ENCODE results near the gene IPO11. TPM values are rescaled to one million over a fixed set of nuclear protein-coding genes. Genes with fewer than 3 reads are reported as not detected.

The IPO11 gene
- total RNA-seq, 2 experiments from 2014 or later: 59.7 to 61.2 TPM

GRCh38 chr5:62413711-62414110, 1.1 kb downstream of the IPO11 start:
- intact Hi-C loops (cut with micrococcal nuclease): no loop called here
- peak overlapping the region; percentile 91 for H3K4me3 Mint-ChIP-seq
- peak overlapping the region; percentile 90 for H3K27ac Mint-ChIP-seq
- no peak for TF ChIP-seq CTCF (IDR thresholded peaks at IDR 0.05)
- CTCF ChIA-PET: interaction anchor here (0.6 to 2.8 kb wide), 3 partner anchors 11 to 149 kb away, joined by 3 to 17 read pairs (median 9); partner anchors contain the start of gene DIMT1
- no peaks in the 10 kb centered on the region for H3K36me3 Mint-ChIP-seq (ENCODE audit: low read depth)
- DNase-seq (no peak), ATAC-seq (no peak)
- H3K9me3 Mint-ChIP-seq: no peaks in the 10 kb centered on the region
- peaks cover 25% of the 10 kb centered on the region for H3K4me1 Mint-ChIP-seq (ENCODE audit: low read depth)
- POLR2A ChIA-PET: interaction anchor here (0.6 to 4.2 kb wide), 3 partner anchors 10 to 101 kb away, joined by 3 to 44 read pairs (median 3); partner anchors contain the start of gene DIMT1
- no peaks in the 10 kb centered on the region for H3K27me3 Mint-ChIP-seq

GRCh38 chr5:62418462-62419076, 6.0 kb downstream of the IPO11 start:
- ATAC-seq: no peak
- no peak for DNase-seq
- no peak overlapping the region for H3K27ac Mint-ChIP-seq
- ChIA-PET POLR2A (interaction anchor here (1.6 kb wide), 1 partner anchor 13 kb away, joined by 5 read pairs; no protein-coding TSS in a partner anchor), CTCF (interaction anchor here (1.5 to 1.7 kb wide), 2 partner anchors 25 to 41 kb away, joined by 5 to 6 read pairs; no protein-coding TSS in a partner anchor)
- TF ChIP-seq CTCF (IDR thresholded peaks at IDR 0.05): no peak
- peaks cover 31% of the 10 kb centered on the region for H3K4me1 Mint-ChIP-seq (ENCODE audit: low read depth)
- H3K36me3 Mint-ChIP-seq (ENCODE audit: low read depth): no peaks in the 10 kb centered on the region
- intact Hi-C loops (cut with micrococcal nuclease): no loop called here
- H3K4me3 Mint-ChIP-seq: no peak overlapping the region
- H3K9me3 Mint-ChIP-seq: no peaks in the 10 kb centered on the region
- no peaks in the 10 kb centered on the region for H3K27me3 Mint-ChIP-seq

GRCh38 chr5:62419609-62420008, 7.0 kb downstream of the IPO11 start:
- no peak for TF ChIP-seq CTCF (IDR thresholded peaks at IDR 0.05)
- intact Hi-C loops (cut with micrococcal nuclease): no loop called here
- Mint-ChIP-seq H3K36me3 (ENCODE audit: low read depth) (no peaks in the 10 kb centered on the region), H3K27me3 (no peaks in the 10 kb centered on the region), H3K27ac (no peak overlapping the region), H3K9me3 (no peaks in the 10 kb centered on the region), H3K4me3 (no peak overlapping the region), H3K4me1 (ENCODE audit: low read depth) (peaks cover 21% of the 10 kb centered on the region)
- POLR2A ChIA-PET: interaction anchor here (0.6 to 1.6 kb wide), 4 partner anchors 12 to 204 kb away, joined by 3 to 5 read pairs (median 4); partner anchors contain the start of gene DIMT1
- DNase-seq (no peak), ATAC-seq (no peak)
- CTCF ChIA-PET: interaction anchor here (1.5 to 1.7 kb wide), 2 partner anchors 24 to 40 kb away, joined by 5 to 6 read pairs; no protein-coding TSS in a partner anchor

GRCh38 chr5:62421414-62421813, 8.9 kb downstream of the IPO11 start:
- no peak for ATAC-seq
- H3K36me3 Mint-ChIP-seq (ENCODE audit: low read depth): peaks cover 4% of the 10 kb centered on the region
- no peak for TF ChIP-seq CTCF (IDR thresholded peaks at IDR 0.05)
- H3K4me1 Mint-ChIP-seq (ENCODE audit: low read depth): peaks cover 16% of the 10 kb centered on the region
- ChIA-PET CTCF (interaction anchor here (1.5 kb wide), 1 partner anchor 23 kb away, joined by 4 read pairs; no protein-coding TSS in a partner anchor), POLR2A (interaction anchor here (1.2 to 1.3 kb wide), 2 partner anchors 9 to 11 kb away, joined by 3 to 4 read pairs; partner anchors contain the start of gene IPO11)
- no peaks in the 10 kb centered on the region for H3K27me3 Mint-ChIP-seq
- no peak overlapping the region for H3K4me3 Mint-ChIP-seq
- no peak overlapping the region for H3K27ac Mint-ChIP-seq
- no peaks in the 10 kb centered on the region for H3K9me3 Mint-ChIP-seq
- DNase-seq: no peak
- intact Hi-C loops (cut with micrococcal nuclease): no loop called here

- Mint-ChIP-seq H3K27ac (no peak overlapping the region), H3K27me3 (no peaks in the 10 kb centered on the region), H3K9me3 (no peaks in the 10 kb centered on the region), H3K36me3 (ENCODE audit: low read depth) (peaks cover 4% of the 10 kb centered on the region), H3K4me3 (no peak overlapping the region), H3K4me1 (ENCODE audit: low read depth) (peaks cover 15% of the 10 kb centered on the region)
- ATAC-seq (no peak), DNase-seq (no peak)
- intact Hi-C loops (cut with micrococcal nuclease): no loop called here
- CTCF ChIA-PET: no interaction called here
- POLR2A ChIA-PET: no interaction called here
- no peak for TF ChIP-seq CTCF (IDR thresholded peaks at IDR 0.05)
These were observed 12.2 kb downstream of the IPO11 start for GRCh38 chr5:62424763-62425162.
